GM21367 (cell line): Measurements from ENCODE around the gene FAM193A.
"Not testable (repeated sequence)": the region's sequence is repeated elsewhere in the genome, so short reads cannot be mapped to it uniquely, and the experiment has no call there.

Source experiments
- ATAC-seq: cut with Tn5 transposase; IDR thresholded peaks from one replicate; pipeline ENCODE4 v1.9.1; 2021; ENCODE audit not compliant: unreplicated experiment

FAM193A gene

GRCh38 chr4:2514193-2514592 lies 22.3 kb upstream of the FAM193A start:
- ATAC-seq, result not testable (repeated sequence)

GRCh38 chr4:2514944-2515343 lies 21.5 kb upstream of the FAM193A start:
- not testable (repeated sequence) for ATAC-seq

GRCh38 chr4:2515830-2516550 lies 20.5 kb upstream of the FAM193A start:
- ATAC-seq, result no peak

DNA sequence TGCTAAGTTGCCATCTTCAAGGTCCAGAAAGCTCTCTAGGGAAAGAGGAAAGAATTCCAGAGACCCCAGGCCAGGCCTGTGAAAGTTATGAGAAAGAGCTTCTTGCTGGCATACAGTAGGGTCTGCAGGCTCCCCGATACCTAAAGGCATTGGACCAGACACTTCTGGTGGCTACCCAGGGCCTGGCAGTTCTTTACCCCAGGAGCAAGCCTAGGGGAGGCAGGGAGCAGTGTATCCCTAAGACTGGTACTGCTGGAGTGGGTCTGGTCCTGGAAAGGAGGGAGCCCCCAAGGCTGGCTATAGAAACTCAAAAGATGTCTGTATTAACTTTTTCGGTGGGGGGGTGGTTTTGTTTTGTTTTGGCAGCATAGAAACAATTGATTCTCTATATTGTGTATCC lies 19.8 kb upstream of the FAM193A start:
- no peak for ATAC-seq

GRCh38 chr4:2526559-2526958 lies 9.9 kb upstream of the FAM193A start:
- ATAC-seq, result no peak

- no peak for ATAC-seq
These were observed 1.5 kb upstream of the FAM193A start for GRCh38 chr4:2534904-2535375.

DNA sequence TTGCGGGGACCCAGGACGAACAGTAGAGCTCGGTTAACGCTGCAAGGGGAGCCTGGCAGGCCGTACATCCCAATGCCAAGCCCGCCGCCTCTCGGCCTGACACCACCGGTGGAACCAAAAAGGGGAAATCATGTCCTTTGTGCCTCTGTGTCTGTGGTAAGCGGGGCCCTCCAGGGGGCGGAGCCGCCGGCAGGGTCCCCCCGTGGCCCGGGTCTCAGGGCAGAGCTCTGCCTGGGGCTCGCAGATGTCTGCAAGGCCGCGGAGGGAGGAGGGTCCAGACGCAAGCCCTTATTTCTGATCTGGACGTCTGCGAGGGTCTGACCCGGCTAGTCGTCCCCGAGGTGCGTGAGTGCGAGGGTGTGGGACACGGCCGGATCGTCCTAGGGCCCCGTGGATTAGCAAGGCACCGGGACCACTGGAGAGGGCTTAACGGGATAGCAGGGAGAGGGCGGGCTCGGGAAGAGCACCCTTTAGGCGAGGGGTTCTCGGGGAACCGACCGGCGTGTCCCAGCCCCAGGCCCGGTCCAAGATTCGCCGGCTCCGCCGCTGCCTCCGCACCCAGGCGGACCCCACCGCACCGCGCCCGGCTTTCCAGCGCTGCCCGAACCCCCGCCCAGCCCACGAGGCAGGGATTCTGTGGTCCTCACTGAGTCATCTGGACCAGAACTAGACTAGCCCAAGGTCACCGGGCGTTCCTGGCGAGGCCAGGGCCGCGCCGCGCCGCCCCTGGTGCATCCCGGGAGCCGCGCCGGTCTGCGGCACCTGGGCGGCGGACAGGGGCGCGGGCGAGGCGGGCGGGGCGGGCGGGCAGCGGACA lies 863 bp upstream of the FAM193A start:
- no peak for ATAC-seq

- peak; percentile 13 for ATAC-seq
These were observed 774 bp downstream of the FAM193A start for GRCh38 chr4:2537011-2537830.

GRCh38 chr4:2543580-2544191 lies 7.2 kb downstream of the FAM193A start:
- ATAC-seq, result not testable (repeated sequence)

GRCh38 chr4:2545321-2546013 lies 9.0 kb downstream of the FAM193A start:
- ATAC-seq, result no peak

DNA sequence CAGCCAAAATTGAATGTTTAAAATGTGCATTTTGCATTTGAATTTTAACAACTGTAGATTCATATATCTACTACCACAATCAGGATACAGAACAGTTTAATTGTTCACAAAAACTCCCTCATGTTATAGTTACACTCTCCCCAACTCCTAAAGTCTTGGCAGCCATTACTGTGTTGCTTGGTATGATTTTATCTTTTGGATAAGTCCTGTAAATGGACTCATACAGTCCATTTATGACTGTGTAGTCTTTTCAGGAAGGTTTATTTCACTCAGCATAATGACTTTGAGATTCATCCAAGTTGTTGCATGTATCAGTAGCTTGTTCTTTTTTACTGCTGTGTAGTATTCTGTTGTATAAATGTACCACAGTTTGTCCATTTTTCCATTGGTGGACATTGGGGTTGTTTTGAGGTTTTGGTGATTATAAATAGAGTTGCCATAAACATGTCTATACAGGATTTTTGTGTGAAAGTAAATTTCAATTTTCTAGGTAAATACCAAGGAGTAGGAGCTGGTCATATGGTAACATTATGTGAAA lies 9.9 kb downstream of the FAM193A start:
- ATAC-seq, result no peak

DNA sequence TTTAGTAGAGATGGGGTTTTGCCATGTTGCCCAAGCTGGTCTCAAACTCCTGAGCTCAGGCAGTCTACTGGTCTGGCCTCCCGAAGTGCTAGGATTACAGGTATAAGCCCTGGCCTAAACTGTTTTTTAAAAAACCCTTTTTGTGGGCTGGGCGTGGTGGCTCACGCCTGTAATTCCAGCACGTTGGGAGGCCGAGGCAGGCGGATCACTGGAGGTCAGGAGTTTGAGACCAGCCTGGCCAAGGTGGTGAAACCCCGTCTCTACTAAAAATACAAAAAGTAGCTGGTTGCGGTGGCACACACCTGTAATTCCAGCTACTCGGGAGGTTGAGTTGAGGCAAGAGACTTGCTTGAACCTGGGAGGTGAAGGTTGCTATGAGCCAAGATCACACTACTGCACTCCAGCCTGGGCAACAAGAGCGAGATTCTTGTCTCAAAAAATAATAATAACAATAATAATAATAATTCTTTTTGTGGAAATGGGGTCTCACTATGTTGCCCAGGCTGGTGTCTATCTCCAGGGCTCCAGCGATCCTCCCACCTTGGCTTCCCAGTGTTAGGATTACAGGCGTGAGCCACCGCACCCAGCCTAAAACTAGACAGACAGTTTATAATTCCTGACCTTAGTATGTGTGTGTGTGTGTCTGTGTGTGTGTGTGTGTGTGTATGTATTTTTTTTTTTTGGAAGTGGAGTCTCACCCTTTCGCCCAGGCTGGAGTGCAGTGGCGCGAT lies 10.7 kb downstream of the FAM193A start:
- ATAC-seq, result not testable (repeated sequence)

DNA sequence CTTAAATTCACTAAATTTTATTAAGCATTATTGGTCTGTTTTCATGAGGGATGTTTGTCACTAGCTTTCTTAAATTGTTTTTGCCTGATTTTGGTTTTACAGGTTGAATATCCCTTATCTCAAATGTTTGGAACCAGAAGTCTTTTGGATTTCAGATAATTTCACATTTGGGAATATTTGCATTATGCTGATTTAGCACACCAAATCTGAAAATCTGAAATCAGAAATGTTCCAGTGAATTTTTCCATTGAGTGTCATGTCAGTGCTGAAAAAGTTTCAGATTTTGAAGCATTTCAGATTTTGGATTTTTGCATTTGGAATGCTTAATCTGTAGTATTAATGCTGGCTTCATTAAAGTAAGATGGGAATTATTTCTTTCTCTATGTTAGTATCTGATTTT lies 14.7 kb downstream of the FAM193A start:
- ATAC-seq, result no peak

GRCh38 chr4:2552806-2553205 lies 16.4 kb downstream of the FAM193A start:
- ATAC-seq, result no peak

DNA sequence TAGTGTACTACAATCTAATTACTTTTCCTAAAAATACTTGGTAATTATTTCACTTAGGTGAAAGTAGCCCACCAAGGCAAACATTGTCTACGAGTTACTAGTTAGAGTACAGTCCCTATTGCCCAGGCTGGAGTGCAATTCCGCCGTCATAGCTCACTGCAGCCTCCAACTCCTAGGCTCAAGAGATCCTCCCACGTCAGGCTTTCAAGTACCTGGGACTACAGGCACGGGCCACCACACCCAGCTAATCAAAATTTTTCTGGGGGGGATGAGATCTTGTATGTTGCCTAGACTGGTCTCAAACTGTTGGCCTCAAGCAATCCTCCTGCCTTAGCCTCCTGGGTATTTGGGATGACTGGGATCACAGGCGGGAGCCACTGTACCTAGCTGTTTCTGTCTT lies 21.9 kb downstream of the FAM193A start:
- ATAC-seq, result no peak

GRCh38 chr4:2560167-2560566 lies 23.7 kb downstream of the FAM193A start:
- ATAC-seq, result no peak

GRCh38 chr4:2565533-2565932 lies 29.1 kb downstream of the FAM193A start:
- ATAC-seq, result no peak

DNA sequence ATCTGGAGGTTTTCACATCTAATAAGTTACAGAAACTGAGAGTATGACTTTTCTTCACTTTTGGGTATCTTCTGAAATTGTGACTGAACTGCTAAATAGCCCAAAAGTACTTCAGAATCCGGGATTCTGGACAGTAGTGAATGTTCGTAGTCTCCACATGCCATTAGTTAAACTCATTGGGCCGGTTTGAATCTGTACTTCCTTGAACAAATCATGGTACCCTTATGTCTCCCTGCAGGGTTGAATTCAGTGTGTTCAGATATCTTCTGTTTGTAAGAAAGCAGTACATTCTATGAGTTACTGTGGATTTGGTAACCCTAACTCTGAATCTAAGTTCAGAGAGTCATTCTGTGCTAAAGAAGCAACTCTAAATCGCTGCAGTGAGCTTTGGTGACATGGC lies 33.6 kb downstream of the FAM193A start:
- no peak for ATAC-seq

DNA sequence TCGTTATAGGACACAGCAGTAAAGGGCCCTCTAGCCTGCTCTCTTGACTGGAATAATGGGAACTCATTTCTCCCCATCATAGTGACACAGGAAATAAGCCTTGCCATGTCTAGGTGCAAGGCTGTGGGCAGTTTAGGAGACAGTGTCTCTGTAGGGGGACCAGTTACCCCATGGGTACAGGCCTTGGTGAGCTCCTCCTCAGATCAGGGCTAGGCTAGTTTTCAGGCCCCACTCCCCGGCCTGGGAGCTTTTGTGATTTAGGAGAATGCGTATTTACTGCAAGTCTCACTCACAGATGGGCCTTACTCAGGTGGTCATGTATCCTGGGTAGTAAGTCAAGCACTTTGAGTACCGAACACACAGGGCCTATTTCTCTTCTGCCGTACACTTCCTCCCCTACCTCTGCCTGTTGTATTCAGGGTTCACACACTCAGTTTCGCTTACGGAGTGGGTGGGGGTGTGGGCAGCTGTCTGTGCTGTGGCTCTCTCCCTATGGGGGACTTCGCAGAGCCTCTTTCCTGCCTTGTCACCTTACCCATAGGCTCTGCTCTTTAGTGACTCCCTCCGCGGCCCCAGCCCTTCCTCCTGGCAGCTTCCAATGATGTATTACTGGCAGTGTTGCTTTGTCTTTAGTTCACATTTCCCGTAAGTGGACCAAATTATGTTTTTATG lies 34.2 kb downstream of the FAM193A start:
- peak; percentile 67 for ATAC-seq
